ENCODE measurements around the gene MSI2. TPM values are rescaled to one million over a fixed set of nuclear protein-coding genes. Genes with fewer than 3 reads are reported as not detected.

Gene MSI2
- total RNA-seq, 1 donor from 2014 or later: 23.1 TPM

GRCh38 chr17:57582881-57583756 lies 326.8 kb downstream of the MSI2 start:
- Mint-ChIP-seq H3K4me1 (ENCODE audit: low read depth) (peaks cover 7% of the 10 kb centered on the region), H3K4me3 (ENCODE audit: unreplicated experiment) (no peak overlapping the region), H3K36me3 (ENCODE audit: low read depth) (no peaks in the 10 kb centered on the region), H3K27ac (ENCODE audit: unreplicated experiment) (no peak overlapping the region), H3K9me3 (ENCODE audit: low read depth) (no peaks in the 10 kb centered on the region), H3K27me3 (ENCODE audit: low read depth) (no peaks in the 10 kb centered on the region)
- TF ChIP-seq CTCF (IDR thresholded peaks at IDR 0.05): no peak
- no peak for DNase-seq (ENCODE audit: low spot score)

GRCh38 chr17:57584050-57584551 lies 327.8 kb downstream of the MSI2 start:
- H3K36me3 Mint-ChIP-seq (ENCODE audit: low read depth): no peaks in the 10 kb centered on the region
- H3K9me3 Mint-ChIP-seq (ENCODE audit: low read depth): no peaks in the 10 kb centered on the region
- peaks cover 11% of the 10 kb centered on the region for H3K4me1 Mint-ChIP-seq (ENCODE audit: low read depth)
- peak; percentile 58 for DNase-seq (ENCODE audit: low spot score)
- H3K27me3 Mint-ChIP-seq (ENCODE audit: low read depth): no peaks in the 10 kb centered on the region
- TF ChIP-seq CTCF (IDR thresholded peaks at IDR 0.05): peak; percentile 13
- H3K4me3 Mint-ChIP-seq (ENCODE audit: unreplicated experiment): no peak overlapping the region
- H3K27ac Mint-ChIP-seq (ENCODE audit: unreplicated experiment): no peak overlapping the region

- no peak overlapping the region for H3K27ac Mint-ChIP-seq (ENCODE audit: unreplicated experiment)
- no peak for TF ChIP-seq CTCF (IDR thresholded peaks at IDR 0.05)
- H3K9me3 Mint-ChIP-seq (ENCODE audit: low read depth): no peaks in the 10 kb centered on the region
- no peaks in the 10 kb centered on the region for H3K27me3 Mint-ChIP-seq (ENCODE audit: low read depth)
- H3K4me1 Mint-ChIP-seq (ENCODE audit: low read depth): peaks cover 24% of the 10 kb centered on the region
- no peaks in the 10 kb centered on the region for H3K36me3 Mint-ChIP-seq (ENCODE audit: low read depth)
- DNase-seq (ENCODE audit: low spot score): no peak
- no peak overlapping the region for H3K4me3 Mint-ChIP-seq (ENCODE audit: unreplicated experiment)
Measured at GRCh38 chr17:57585341-57586195, 329.2 kb downstream of the MSI2 start.

GRCh38 chr17:57586196-57586740 lies 329.9 kb downstream of the MSI2 start:
- H3K4me3 Mint-ChIP-seq (ENCODE audit: unreplicated experiment): no peak overlapping the region
- H3K27me3 Mint-ChIP-seq (ENCODE audit: low read depth): no peaks in the 10 kb centered on the region
- H3K4me1 Mint-ChIP-seq (ENCODE audit: low read depth): peaks cover 24% of the 10 kb centered on the region
- no peaks in the 10 kb centered on the region for H3K36me3 Mint-ChIP-seq (ENCODE audit: low read depth)
- H3K27ac Mint-ChIP-seq (ENCODE audit: unreplicated experiment): no peak overlapping the region
- TF ChIP-seq CTCF (IDR thresholded peaks at IDR 0.05): no peak
- H3K9me3 Mint-ChIP-seq (ENCODE audit: low read depth): no peaks in the 10 kb centered on the region
- no peak for DNase-seq (ENCODE audit: low spot score)

- no peak overlapping the region for H3K4me3 Mint-ChIP-seq (ENCODE audit: unreplicated experiment)
Measured at GRCh38 chr17:57586742-57587141, 330.4 kb downstream of the MSI2 start.

More at GRCh38 chr17:57586742-57587141, 330.4 kb downstream of the MSI2 start:
- no peak for TF ChIP-seq CTCF (IDR thresholded peaks at IDR 0.05)
- H3K4me1 Mint-ChIP-seq (ENCODE audit: low read depth): peaks cover 24% of the 10 kb centered on the region
- H3K27ac Mint-ChIP-seq (ENCODE audit: unreplicated experiment): no peak overlapping the region
- no peak for DNase-seq (ENCODE audit: low spot score)
- H3K36me3 Mint-ChIP-seq (ENCODE audit: low read depth): no peaks in the 10 kb centered on the region
- H3K27me3 Mint-ChIP-seq (ENCODE audit: low read depth): no peaks in the 10 kb centered on the region
- no peaks in the 10 kb centered on the region for H3K9me3 Mint-ChIP-seq (ENCODE audit: low read depth)

Data from chondrocyte (in vitro differentiated cells).